IMR-90 (cell line): Measurements from ENCODE around the gene FLRT1. TPM values are rescaled to one million over a fixed set of nuclear protein-coding genes. Genes with fewer than 3 reads are reported as not detected.

Experiments
- ATAC-seq: fragments of 200-7000 bp; cut with Tn5 transposase; 2 replicates; pipeline ENCODE4 v1.9.1; 2020; ENCODE audit warnings: low read depth, mild to moderate bottlenecking, moderate library complexity
- BruUV-seq: library from RNA; stranded (reverse); fragments of 400-500 nt; replicated peaks from 2 replicates; lab custom pipeline; 2021; lab: Mats Ljungman, UMichigan
- CTCF ChIA-PET: fragments of 300-600 bp; formaldehyde crosslinking; extraction: SDS; loops from one replicate; lab custom pipeline; 2021; ENCODE audit warnings: antibody characterized with exemption; lab: Yijun Ruan, JAX
- POLR2A ChIA-PET: fragments of 300-600 bp; sonication (Branson Sonifier 250); formaldehyde crosslinking; loops from one replicate; lab custom pipeline; 2022; ENCODE audit warnings: antibody characterized with exemption; ENCODE audit not compliant: unreplicated experiment; lab: Charles Lee
- DNase-seq: peaks from one replicate; pipeline ENCODE4 v3.0.0; 2013
- H2AFZ ChIP-seq: replicated peaks from 2 replicates; pipeline ENCODE3; 2013; ENCODE audit warnings: low read length, mild to moderate bottlenecking; ENCODE audit not compliant: poor library complexity
- H2AK5ac ChIP-seq: 2 replicates; pipeline ENCODE4 v1.6.1; 2013; ENCODE audit warnings: low read depth, low read length, inconsistent platforms
- H2AK9ac ChIP-seq: replicated peaks from 2 replicates; pipeline ENCODE3; 2013; ENCODE audit warnings: mild to moderate bottlenecking, low read depth, low read length, moderate library complexity; ENCODE audit not compliant: poor library complexity
- H2BK120ac ChIP-seq: 2 replicates; pipeline ENCODE4 v1.6.1; 2013; ENCODE audit warnings: low read depth, low read length, inconsistent platforms
- H2BK15ac ChIP-seq: 3 replicates; pipeline ENCODE4 v1.6.1; 2013; ENCODE audit warnings: low read depth, low read length, inconsistent platforms
- H2BK20ac ChIP-seq: 2 replicates; pipeline ENCODE4 v1.6.1; 2013; ENCODE audit warnings: low read depth, mild to moderate bottlenecking, inconsistent platforms, low read length, moderate library complexity
- H2BK5ac ChIP-seq: 2 replicates; pipeline ENCODE4 v1.6.1; 2013; ENCODE audit warnings: mild to moderate bottlenecking, low read depth, low read length, inconsistent platforms; ENCODE audit not compliant: poor library complexity, severe bottlenecking
- H3K14ac ChIP-seq: replicated peaks from 2 replicates; pipeline ENCODE4 v1.6.1; 2013; ENCODE audit warnings: low read depth, low read length, inconsistent platforms
- H3K18ac ChIP-seq: 2 replicates; pipeline ENCODE4 v1.6.1; 2013; ENCODE audit warnings: low read depth, low read length, control low read depth
- H3K23ac ChIP-seq: 2 replicates; pipeline ENCODE4 v1.6.1; 2013; ENCODE audit warnings: low read depth, low read length, inconsistent platforms
- H3K27ac ChIP-seq: 2 replicates; pipeline ENCODE4 v1.5.1; 2013; ENCODE audit warnings: mild to moderate bottlenecking, control low read depth, low read length; ENCODE audit not compliant: insufficient read depth
- H3K27me3 ChIP-seq: 2 replicates; pipeline ENCODE4 v1.6.1; 2013; ENCODE audit warnings: low read length; ENCODE audit not compliant: control insufficient read depth, insufficient read depth
- H3K36me3 ChIP-seq: 2 replicates; pipeline ENCODE4 v1.6.1; 2013; ENCODE audit warnings: low read length, mixed read lengths; ENCODE audit not compliant: control insufficient read depth, insufficient read depth
- H3K4ac ChIP-seq: 2 replicates; pipeline ENCODE4 v1.6.1; 2013; ENCODE audit warnings: low read depth, low read length, inconsistent platforms
- H3K4me1 ChIP-seq: 2 replicates; pipeline ENCODE4 v1.6.1; 2013; ENCODE audit warnings: low read length, mixed read lengths; ENCODE audit not compliant: control insufficient read depth, insufficient read depth
- H3K4me2 ChIP-seq: 2 replicates; pipeline ENCODE4 v1.6.1; 2013; ENCODE audit warnings: low read depth, mild to moderate bottlenecking, control low read depth, low read length, moderate library complexity
- H3K4me3 ChIP-seq: 2 replicates; pipeline ENCODE4 v1.5.1; 2013; ENCODE audit warnings: low read depth, mild to moderate bottlenecking, control low read depth, low read length, moderate library complexity; ENCODE audit not compliant: insufficient read depth
- H3K56ac ChIP-seq: 2 replicates; pipeline ENCODE4 v1.6.1; 2013; ENCODE audit warnings: low read length, inconsistent platforms; ENCODE audit not compliant: insufficient read depth; ENCODE audit errors: extremely low read depth
- H3K79me1 ChIP-seq, 2 experiments: 2 replicates each; pipeline ENCODE4 v1.6.1; 2013; ENCODE audit warnings: low read length in 2 of 2, inconsistent platforms in 1 of 2, low read depth in 1 of 2
- H3K9ac ChIP-seq: 2 replicates; pipeline ENCODE4 v1.6.1; 2013; ENCODE audit warnings: low read depth, low read length, control low read depth
- H3K9me1 ChIP-seq: 2 replicates; pipeline ENCODE4 v1.6.1; 2013; ENCODE audit warnings: low read length, inconsistent platforms; ENCODE audit not compliant: insufficient read depth
- H3K9me3 ChIP-seq: 2 replicates; pipeline ENCODE4 v1.6.1; 2013; ENCODE audit warnings: low read length; ENCODE audit not compliant: control insufficient read depth, insufficient read depth
- H4K20me1 ChIP-seq: 2 replicates; pipeline ENCODE4 v1.6.1; 2013; ENCODE audit warnings: low read length, inconsistent platforms; ENCODE audit not compliant: insufficient read depth
- H4K5ac ChIP-seq: 2 replicates; pipeline ENCODE4 v1.6.1; 2013; ENCODE audit warnings: mild to moderate bottlenecking, low read depth, low read length, control low read depth
- H4K8ac ChIP-seq, 2 experiments: 2 replicates each; pipeline ENCODE4 v1.6.1; 2013; ENCODE audit warnings: low read depth in 2 of 2, low read length in 2 of 2, control low read depth in 1 of 2, inconsistent platforms in 1 of 2
- H4K91ac ChIP-seq: 2 replicates; pipeline ENCODE4 v1.6.1; 2013; ENCODE audit warnings: low read depth, low read length, inconsistent platforms; ENCODE audit not compliant: insufficient read depth
- BHLHE40 ChIP-seq: fragments of 150-350 bp; IDR thresholded peaks from 2 replicates; pipeline ENCODE4 v1.6.1; 2016; ENCODE audit warnings: mild to moderate bottlenecking, low read depth, low read length
- CHD1 ChIP-seq: IDR thresholded peaks from 2 replicates; pipeline ENCODE4 v1.6.1; 2012; ENCODE audit warnings: low read depth, low read length, improper control_type of control experiment
- CTCF ChIP-seq: conservative IDR thresholded peaks from 2 replicates; pipeline ENCODE4 v1.5.1; 2012; ENCODE audit warnings: mild to moderate bottlenecking, low read depth, low read length, improper control_type of control experiment
- ELK1 ChIP-seq: fragments of 150-350 bp; IDR thresholded peaks from 2 replicates; pipeline ENCODE4 v1.6.1; 2016; ENCODE audit warnings: low read depth, mild to moderate bottlenecking, low read length, moderate library complexity, borderline replicate concordance
- FOS ChIP-seq: fragments of 150-350 bp; IDR thresholded peaks from 2 replicates; pipeline ENCODE4 v1.6.1; 2016; ENCODE audit warnings: low read depth, low read length
- MAFK ChIP-seq: IDR thresholded peaks from 2 replicates; pipeline ENCODE4 v1.6.1; 2012; ENCODE audit warnings: low read depth, low read length, improper control_type of control experiment
- MAZ ChIP-seq: IDR thresholded peaks from 2 replicates; pipeline ENCODE4 v1.6.1; 2012; ENCODE audit warnings: low read depth, mild to moderate bottlenecking, low read length, improper control_type of control experiment, moderate library complexity, borderline replicate concordance
- MXI1 ChIP-seq: IDR thresholded peaks from 2 replicates; pipeline ENCODE4 v1.6.1; 2012; ENCODE audit warnings: low read depth, mild to moderate bottlenecking, low read length, moderate library complexity, borderline replicate concordance
- NFE2L2 ChIP-seq: fragments of 150-350 bp; IDR thresholded peaks from 2 replicates; pipeline ENCODE4 v1.6.1; 2016; ENCODE audit warnings: low read depth, mild to moderate bottlenecking, low read length
- POLR2A ChIP-seq: IDR thresholded peaks from 2 replicates; pipeline ENCODE4 v1.6.1; 2012; ENCODE audit warnings: mild to moderate bottlenecking, low read depth, low read length
- RAD21 ChIP-seq: IDR thresholded peaks from 2 replicates; pipeline ENCODE4 v1.6.1; 2012; ENCODE audit warnings: low read length, improper control_type of control experiment
- RCOR1 ChIP-seq: IDR thresholded peaks from 2 replicates; pipeline ENCODE4 v1.6.1; 2012; ENCODE audit warnings: mild to moderate bottlenecking, low read length, improper control_type of control experiment; ENCODE audit not compliant: insufficient replicate concordance
- RFX5 ChIP-seq: IDR thresholded peaks from 2 replicates; pipeline ENCODE4 v1.8.0; 2012; ENCODE audit warnings: low read depth, mild to moderate bottlenecking, low read length, moderate library complexity
- SMC3 ChIP-seq: fragments of 150-350 bp; IDR thresholded peaks from 2 replicates; pipeline ENCODE4 v1.6.1; 2016; ENCODE audit warnings: low read depth, mild to moderate bottlenecking, antibody characterized with exemption, low read length, moderate library complexity
- USF2 ChIP-seq: fragments of 150-350 bp; IDR thresholded peaks from 2 replicates; pipeline ENCODE4 v1.6.1; 2017; ENCODE audit warnings: mild to moderate bottlenecking, antibody characterized with exemption, low read length, low read depth
- WGBS, 2 experiments: methylation state at CpG; one replicate each; pipeline versions ENCODE4 v1.1.5 to v1.1.7; 2013; ENCODE audit warnings: missing lambda C conversion rate in 2 of 2; ENCODE audit not compliant: insufficient read length in 1 of 2; ENCODE audit errors: extremely low coverage in 2 of 2; 5-methylcytosine and 5-hydroxymethylcytosine counted together
- dilution Hi-C: fragments of 300-500 bp; cut with HindIII; formaldehyde crosslinking; loops from one replicate; pipeline ENCODE4 v1.14.3; 2018; ENCODE audit warnings: low sequenced_read_pairs; ENCODE audit not compliant: unreplicated experiment
- in situ Hi-C: fragments of 300-500 bp; cut with MboI; formaldehyde crosslinking; loops from 3 replicates; pipeline ENCODE4 v1.14.3; 2019; ENCODE audit warnings: low sequenced_read_pairs, inconsistent platforms, mixed read lengths
- intact Hi-C: fragments of 100-400 bp; cut with micrococcal nuclease; formaldehyde crosslinking; loops from 2 replicates; pipeline ENCODE4 v1.10.0; 2022
- polyA plus RNA-seq, 3 experiments: library from polyadenylated mRNA; depleted of rRNA; stranded (reverse); fragments of >200 nt; gene quantifications; 2 replicates each; pipeline ENCODE4 v1.2.3, GENCODE V29; 2012; ENCODE audit warnings: low replicate concordance in 1 of 3
- total RNA-seq: library from RNA; depleted of rRNA; stranded (reverse); fragments of >200 nt; gene quantifications from 2 replicates; pipeline ENCODE4 v1.2.3, GENCODE V29; 2012

Gene FLRT1
- total and polyA plus RNA-seq, 2 of the 4 experiments (the other 2 are of a cell fraction), result under 0.01 to 0.07 TPM

GRCh38 chr11:64084146-64084950 lies 48.6 kb downstream of the FLRT1 start:
- Histone ChIP-seq H2AK9ac (peak overlapping the region; percentile 42), H3K27ac (no peak overlapping the region), H3K18ac (no peak overlapping the region), H3K9me3 (no peaks in the 10 kb centered on the region), H3K36me3 (no peaks in the 10 kb centered on the region), H2BK5ac (no peak overlapping the region), H3K27me3 (peaks cover 3% of the 10 kb centered on the region; the same call in 1 of the 2 replicates), H2BK15ac (no peak overlapping the region), H3K4me1 (peaks cover 5% of the 10 kb centered on the region; the same call in 1 of the 2 replicates), H3K14ac (no peak overlapping the region), H2BK120ac (no peak overlapping the region), H3K9ac (no peak overlapping the region), H3K4ac (no peak overlapping the region), H2AFZ (no peak overlapping the region), H2AK5ac (no peak overlapping the region), H3K4me3 (no peak overlapping the region), H3K79me1 (no peaks in the 10 kb centered on the region), H3K23ac (no peak overlapping the region), H4K5ac (no peak overlapping the region), H4K8ac (no peak overlapping the region), H4K91ac (no peak overlapping the region), H3K56ac (no peak overlapping the region), H3K4me2 (no peak overlapping the region), H4K20me1 (peaks cover 7% of the 10 kb centered on the region), H2BK20ac (no peak overlapping the region), H3K9me1 (no peaks in the 10 kb centered on the region; the same call in 1 of the 2 replicates)
- BruUV-seq, result no TSS peak
- ChIA-PET POLR2A (no interaction called here), CTCF (no interaction called here)
- in situ Hi-C loops, result no loop called here
- no peak for DNase-seq
- 95% methylated on average over 7 of the region's 26 CpGs; no CpG with 5 or more reads in 1 of the 2 experiments for WGBS, 2 experiments
- intact Hi-C loops, result no loop called here
- no peak for ATAC-seq
- dilution Hi-C loops, result no loop called here
- TF ChIP-seq ELK1, result no peak
- TF ChIP-seq RFX5, result no peak
- TF ChIP-seq MXI1, result no peak
- no peak for TF ChIP-seq MAFK
- no peak for TF ChIP-seq USF2
- TF ChIP-seq FOS, result no peak
- TF ChIP-seq CHD1, result no peak
- TF ChIP-seq MAZ, result no peak
- no peak for TF ChIP-seq POLR2A
- no peak for TF ChIP-seq NFE2L2
- no peak for TF ChIP-seq RCOR1
- TF ChIP-seq SMC3, result no peak
- TF ChIP-seq RAD21, result no peak
- TF ChIP-seq CTCF, result no peak
- TF ChIP-seq BHLHE40, result no peak
